Duodenal mucosa (tissue), 2 donors: Measurements from ENCODE around the gene MRPL22.
"Not testable (repeated sequence)": the region's sequence is repeated elsewhere in the genome, so short reads cannot be mapped to it uniquely, and the experiment has no call there.

Experiments used
- H3K27ac ChIP-seq: one replicate; pipeline ENCODE4 v1.7.0; 2013; ENCODE audit warnings: low read depth, low read length
- H3K27me3 ChIP-seq, 2 donors: one replicate each; pipeline ENCODE4 v1.7.0; 2013; ENCODE audit warnings: low read length in 2 of 2, control low read depth in 1 of 2; ENCODE audit not compliant: insufficient read depth in 2 of 2, control insufficient read depth in 1 of 2
- H3K36me3 ChIP-seq, 2 donors: one replicate each; pipeline ENCODE4 v1.7.0; 2013; ENCODE audit warnings: low read length in 2 of 2, control low read depth in 1 of 2; ENCODE audit not compliant: insufficient read depth in 2 of 2, control insufficient read depth in 1 of 2
- H3K4me1 ChIP-seq, 2 donors: one replicate each; pipeline ENCODE4 v1.7.0; 2013; ENCODE audit warnings: low read length in 2 of 2, control low read depth in 1 of 2; ENCODE audit not compliant: insufficient read depth in 2 of 2, control insufficient read depth in 1 of 2
- H3K4me3 ChIP-seq, 2 donors: one replicate each; pipeline ENCODE4 v1.7.0; 2013; ENCODE audit warnings: low read length in 2 of 2, low read depth in 1 of 2
- H3K9ac ChIP-seq, 2 donors: one replicate each; pipeline ENCODE4 v1.7.0; 2013; ENCODE audit warnings: low read length in 2 of 2, low read depth in 1 of 2
- H3K9me3 ChIP-seq, 2 donors: one replicate each; pipeline ENCODE4 v1.7.0; 2013; ENCODE audit warnings: low read length in 2 of 2, control low read depth in 1 of 2; ENCODE audit not compliant: control insufficient read depth in 1 of 2

The MRPL22 gene

DNA sequence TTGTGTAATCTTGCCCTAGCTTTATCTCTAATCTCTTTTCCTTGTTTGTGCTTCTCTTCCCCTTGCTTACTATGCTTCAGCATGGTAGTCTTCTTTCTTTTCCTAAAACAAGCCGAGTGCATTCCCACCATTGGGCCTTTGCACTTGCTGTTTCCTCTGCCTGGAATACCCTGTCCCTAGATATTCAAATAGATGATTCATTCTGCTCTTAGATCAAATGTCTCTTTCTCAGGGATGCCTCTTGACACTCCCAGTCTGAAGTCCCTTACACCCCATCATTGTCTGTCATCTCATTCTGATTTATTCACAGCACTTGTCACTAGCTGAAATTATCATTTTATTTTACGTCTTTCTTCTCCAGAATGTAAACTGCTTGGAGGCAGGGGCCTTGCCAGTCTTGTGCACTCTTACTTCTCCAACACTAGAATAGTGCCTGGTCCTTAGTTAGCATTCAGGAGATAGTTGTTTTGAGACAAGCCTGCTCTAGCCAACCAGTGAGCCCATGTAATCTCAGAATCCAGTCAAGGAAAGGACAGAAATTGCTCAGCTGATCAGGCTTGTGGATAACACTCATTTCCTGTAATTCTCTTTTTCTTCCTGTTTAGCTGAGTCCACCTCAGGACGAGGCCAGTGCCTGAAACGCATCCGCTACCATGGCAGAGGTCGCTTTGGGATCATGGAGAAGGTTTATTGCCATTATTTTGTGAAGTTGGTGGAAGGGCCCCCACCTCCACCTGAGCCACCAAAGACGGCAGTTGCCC is 25.4 kb downstream of the MRPL22 start:
- no peak overlapping the region for H3K4me3 ChIP-seq
- no peak overlapping the region for H3K27ac ChIP-seq

DNA sequence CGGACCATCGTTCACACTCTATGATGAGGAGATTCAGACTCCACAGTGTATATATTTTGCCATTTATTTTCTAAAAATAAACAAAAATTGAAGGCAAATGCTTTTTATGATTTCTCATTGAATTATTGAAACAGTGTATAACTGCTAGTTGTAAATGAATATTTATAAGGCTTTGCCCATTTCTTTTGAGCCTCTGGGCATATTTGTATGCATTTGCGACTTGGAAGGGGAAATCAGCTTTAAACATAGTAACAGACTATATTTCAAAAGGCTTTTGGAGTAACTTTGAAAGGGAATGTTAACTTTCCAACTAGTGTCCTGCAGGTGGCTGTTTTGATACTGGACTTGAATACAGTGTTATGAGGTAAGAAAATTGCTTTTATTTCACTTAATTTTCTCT is 26.0 kb downstream of the MRPL22 start:
- no peak overlapping the region for H3K27ac ChIP-seq
- peaks cover 10 to 29% of the 10 kb centered on the region in 2 donors for H3K36me3 ChIP-seq
- no peak overlapping the region for H3K4me3 ChIP-seq

More for the DNA sequence above, 25.4 kb downstream of the MRPL22 start:
- no peaks in the 10 kb centered on the region for H3K9me3 ChIP-seq
- no peak overlapping the region for H3K9ac ChIP-seq
- no peaks in the 10 kb centered on the region for H3K4me1 ChIP-seq
- H3K27me3 ChIP-seq: no peaks in the 10 kb centered on the region
- peaks cover 10 to 35% of the 10 kb centered on the region in 2 donors for H3K36me3 ChIP-seq

DNA sequence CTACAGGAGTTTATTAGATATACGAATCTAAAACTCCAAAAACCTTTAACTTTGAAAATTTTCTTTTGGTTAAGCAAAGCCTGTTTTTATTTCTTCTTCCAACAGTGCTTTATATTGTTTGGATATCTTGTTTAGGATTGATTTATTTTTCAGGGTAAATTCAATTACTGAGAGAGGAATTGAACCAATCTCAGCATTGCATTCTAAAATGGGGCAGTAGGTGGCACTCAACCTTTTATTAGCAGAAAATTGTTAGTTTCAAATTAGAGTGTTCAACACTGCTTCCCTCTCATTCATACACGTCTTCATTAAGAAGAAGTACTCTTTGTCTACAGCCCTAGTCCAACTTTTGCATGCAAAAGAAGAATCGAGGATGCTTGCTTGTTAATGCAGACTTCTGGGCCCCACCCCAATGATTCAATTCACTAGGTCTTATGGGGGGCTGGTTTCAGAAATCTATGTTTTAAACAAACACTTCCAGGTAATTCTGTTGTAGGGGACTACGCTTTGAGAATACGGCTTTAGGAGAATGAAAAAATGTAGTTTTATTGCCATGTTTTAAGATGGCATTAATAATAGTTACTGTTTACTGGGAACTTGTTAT is 26.6 kb downstream of the MRPL22 start:
- Histone ChIP-seq H3K27ac (no peak overlapping the region), H3K36me3 (peaks cover 10 to 25% of the 10 kb centered on the region in 2 donors), H3K4me1 (no peaks in the 10 kb centered on the region), H3K4me3 (no peak overlapping the region), H3K27me3 (no peaks in the 10 kb centered on the region), H3K9ac (no peak overlapping the region), H3K9me3 (no peaks in the 10 kb centered on the region)

More for the DNA sequence above, 26.0 kb downstream of the MRPL22 start:
- Histone ChIP-seq H3K27me3 (no peaks in the 10 kb centered on the region), H3K4me1 (no peaks in the 10 kb centered on the region), H3K9ac (no peak overlapping the region), H3K9me3 (no peaks in the 10 kb centered on the region)

DNA sequence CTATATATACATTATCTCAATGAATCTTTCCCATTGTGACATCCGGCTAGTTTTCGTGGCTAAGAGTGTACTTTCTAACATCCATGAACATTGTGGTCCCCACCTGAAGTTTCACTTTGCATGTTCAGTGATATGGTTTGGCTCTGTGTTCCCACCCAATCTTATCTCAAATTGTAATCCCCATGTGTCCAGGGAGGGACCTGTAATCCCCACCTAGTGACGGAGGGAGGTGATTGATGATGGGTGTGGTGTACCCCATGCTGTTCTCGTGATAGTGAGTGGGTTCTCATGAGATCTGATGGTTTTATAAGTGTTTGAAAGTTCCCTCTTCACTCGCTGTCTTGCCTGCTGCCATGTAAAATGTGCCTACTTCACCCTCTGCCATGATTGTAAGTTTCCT is 28.1 kb downstream of the MRPL22 start:
- H3K4me1 ChIP-seq: no peaks in the 10 kb centered on the region
- no peak overlapping the region for H3K9ac ChIP-seq
- peaks cover 10 to 21% of the 10 kb centered on the region in 2 donors for H3K36me3 ChIP-seq
- H3K27me3 ChIP-seq: no peaks in the 10 kb centered on the region
- no peak overlapping the region for H3K4me3 ChIP-seq
- no peak overlapping the region for H3K27ac ChIP-seq
- no peaks in the 10 kb centered on the region for H3K9me3 ChIP-seq

DNA sequence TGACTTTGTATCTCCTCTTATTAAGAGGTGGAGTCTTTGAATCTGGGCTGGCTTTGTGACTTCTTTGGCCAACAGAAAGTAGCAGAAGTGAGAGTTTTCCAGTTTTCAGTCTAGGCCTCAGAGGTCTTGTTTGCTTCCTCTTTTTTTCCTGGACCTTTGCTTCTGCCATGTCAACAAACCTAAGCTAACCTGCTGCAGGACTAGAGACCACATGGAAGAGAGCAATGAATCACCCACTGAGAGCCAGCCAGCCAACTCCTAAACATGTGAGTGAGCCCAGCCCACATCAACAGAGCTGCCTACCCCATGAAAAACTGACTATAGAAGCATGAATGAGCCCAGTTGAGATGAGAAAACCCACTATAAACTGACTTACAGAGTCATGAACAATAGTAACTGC is 29.9 kb downstream of the MRPL22 start:
- Histone ChIP-seq H3K9ac (no peak overlapping the region), H3K36me3 (peaks cover 10 to 21% of the 10 kb centered on the region in 2 donors), H3K27ac (no peak overlapping the region), H3K9me3 (no peaks in the 10 kb centered on the region), H3K4me1 (no peaks in the 10 kb centered on the region), H3K27me3 (no peaks in the 10 kb centered on the region), H3K4me3 (no peak overlapping the region)

DNA sequence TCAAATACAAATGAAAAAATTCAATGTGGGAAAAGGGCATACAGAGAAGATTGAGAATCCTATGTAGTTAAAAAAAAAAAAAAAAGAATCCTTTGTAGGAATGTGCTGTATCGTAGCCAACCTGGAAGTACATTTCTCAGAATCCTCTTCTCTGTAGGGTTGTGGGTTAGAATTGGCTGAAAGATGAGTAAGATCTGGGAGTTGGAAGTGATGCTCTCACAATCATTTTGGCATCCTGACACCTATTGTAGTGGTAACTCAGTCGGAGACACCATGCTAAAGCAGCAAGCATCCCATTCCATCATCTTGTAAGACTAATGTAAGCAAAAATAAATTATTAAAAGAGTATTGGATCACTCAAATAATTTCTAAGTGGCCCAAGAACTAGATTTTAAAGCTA is 30.6 kb downstream of the MRPL22 start:
- Histone ChIP-seq H3K9me3 (no peaks in the 10 kb centered on the region), H3K27ac (no peak overlapping the region), H3K4me1 (no peaks in the 10 kb centered on the region), H3K27me3 (no peaks in the 10 kb centered on the region), H3K9ac (no peak overlapping the region), H3K36me3 (peaks cover 6 to 19% of the 10 kb centered on the region in 2 donors), H3K4me3 (no peak overlapping the region)

DNA sequence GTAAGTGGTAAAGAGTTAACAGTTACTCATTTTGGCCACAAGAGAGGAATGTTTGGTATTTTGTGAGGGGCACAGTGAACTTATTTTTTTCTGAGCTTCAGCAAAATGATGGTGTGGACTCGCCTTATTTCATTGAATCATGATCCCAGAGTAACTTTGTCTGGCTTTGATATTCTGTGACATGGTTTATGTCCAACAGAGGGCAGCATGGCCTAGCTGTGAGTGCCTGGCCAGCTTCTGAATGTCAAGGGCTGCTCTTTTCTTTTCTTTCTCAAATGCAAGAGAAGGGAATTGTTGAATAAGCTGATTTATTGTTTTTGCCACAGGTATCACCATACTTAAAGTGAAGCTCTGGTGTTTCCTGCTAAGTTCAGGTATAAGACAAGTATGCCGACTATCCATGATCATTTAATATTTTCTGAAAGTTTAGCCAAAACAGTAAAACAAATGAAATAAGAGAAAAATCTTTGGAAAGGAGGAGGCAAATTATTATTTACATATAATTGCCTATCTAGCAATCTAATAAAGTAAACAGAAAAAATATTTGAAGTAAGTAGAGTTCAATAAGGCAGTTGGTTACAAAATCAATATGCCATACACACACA is 31.7 kb downstream of the MRPL22 start:
- H3K4me1 ChIP-seq: no peaks in the 10 kb centered on the region
- H3K9me3 ChIP-seq: no peaks in the 10 kb centered on the region
- H3K4me3 ChIP-seq: no peak overlapping the region
- no peak overlapping the region for H3K27ac ChIP-seq
- H3K36me3 ChIP-seq: peaks cover 2 to 14% of the 10 kb centered on the region in 2 donors
- H3K27me3 ChIP-seq: no peaks in the 10 kb centered on the region
- no peak overlapping the region for H3K9ac ChIP-seq

DNA sequence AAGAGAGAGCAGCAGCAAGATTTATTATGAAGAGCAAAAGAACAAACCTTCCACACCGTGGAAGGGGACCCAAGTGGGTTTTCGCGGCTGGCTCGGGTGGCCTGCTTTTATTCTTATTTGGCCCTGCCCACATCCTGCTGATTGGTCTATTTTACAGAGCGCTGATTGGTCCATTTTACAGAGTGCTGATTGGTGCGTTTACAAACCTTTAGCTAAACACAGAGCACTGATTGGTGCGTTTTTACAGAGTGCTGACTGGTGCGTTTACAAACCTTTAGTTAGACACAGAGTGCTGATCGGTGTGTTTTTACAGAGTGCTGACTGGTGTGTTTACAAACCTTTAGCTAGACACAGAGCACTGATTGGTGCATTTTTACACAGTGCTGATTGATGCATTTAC is 35.2 kb downstream of the MRPL22 start:
- not testable (repeated sequence) for H3K27me3 ChIP-seq, H3K27ac ChIP-seq, H3K4me3 ChIP-seq, H3K36me3 ChIP-seq, H3K9me3 ChIP-seq, H3K9ac ChIP-seq, H3K4me1 ChIP-seq

DNA sequence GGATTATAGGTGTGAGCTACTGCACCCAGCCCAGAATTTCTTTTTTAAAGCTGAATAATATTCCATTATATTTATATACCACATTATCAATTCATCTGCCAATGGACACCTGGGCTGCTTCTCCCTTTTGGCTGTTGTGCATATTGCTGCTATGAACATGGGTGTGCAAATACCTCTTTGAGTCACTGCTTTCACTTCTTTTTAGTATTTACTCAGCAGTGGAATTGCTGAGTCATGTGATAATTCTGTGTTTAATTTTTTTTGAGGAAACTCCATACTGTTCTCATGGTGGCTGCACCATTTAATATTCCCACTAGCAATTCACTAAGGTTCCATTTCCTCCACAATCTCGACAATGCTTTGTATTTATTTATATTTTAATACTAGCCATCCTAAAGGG is 36.5 kb downstream of the MRPL22 start:
- Histone ChIP-seq H3K4me1 (no peaks in the 10 kb centered on the region), H3K36me3 (no peaks in the 10 kb centered on the region), H3K9me3 (no peaks in the 10 kb centered on the region), H3K27ac (no peak overlapping the region), H3K4me3 (no peak overlapping the region), H3K9ac (no peak overlapping the region), H3K27me3 (no peaks in the 10 kb centered on the region)

DNA sequence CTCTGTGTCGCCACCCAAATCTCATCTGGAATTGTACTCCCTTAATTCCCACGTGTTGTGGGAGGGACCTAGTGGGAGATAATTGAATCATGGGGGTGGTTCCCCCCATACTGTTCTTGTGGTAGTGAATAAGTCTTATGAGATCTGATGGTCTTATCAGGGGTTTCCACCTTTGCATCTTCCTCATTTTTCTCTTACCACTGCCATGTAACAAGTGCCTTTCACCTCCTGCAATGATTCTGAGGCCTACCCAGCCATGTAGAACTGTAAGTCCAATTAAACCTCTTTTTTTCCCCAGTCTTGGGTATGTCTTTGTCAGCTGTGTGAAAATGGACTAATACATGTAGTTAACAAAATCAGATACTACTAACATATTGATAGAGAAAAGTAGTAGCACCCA is 37.4 kb downstream of the MRPL22 start:
- H3K9ac ChIP-seq, H3K9me3 ChIP-seq: not testable (repeated sequence)

More for the DNA sequence above, 37.4 kb downstream of the MRPL22 start:
- H3K4me3 ChIP-seq, H3K27ac ChIP-seq, H3K4me1 ChIP-seq, H3K36me3 ChIP-seq, H3K27me3 ChIP-seq: not testable (repeated sequence)
